ENCODE results near the gene LASP1NB.

LASP1NB gene

DNA sequence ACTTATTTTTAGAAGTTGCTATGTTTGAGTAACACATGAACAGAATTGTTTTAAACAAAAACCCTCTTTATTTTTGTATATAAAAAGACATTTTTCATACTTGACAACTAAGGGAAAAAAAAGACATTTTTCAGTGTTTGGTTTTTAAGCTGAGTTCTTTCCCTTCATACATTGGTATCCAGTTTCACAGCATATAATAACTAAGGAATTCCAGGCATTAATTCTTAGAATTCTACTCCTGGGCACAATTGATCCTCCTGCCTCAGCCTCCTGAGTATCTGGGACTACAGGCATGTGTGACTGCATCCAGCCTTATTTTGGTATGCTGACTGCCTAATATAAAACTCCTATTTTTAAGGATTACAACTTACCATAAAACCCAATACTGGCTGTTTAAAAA is 33.3 kb downstream of the LASP1NB start:
- no peak overlapping the region for H3K27ac ChIP-seq

DNA sequence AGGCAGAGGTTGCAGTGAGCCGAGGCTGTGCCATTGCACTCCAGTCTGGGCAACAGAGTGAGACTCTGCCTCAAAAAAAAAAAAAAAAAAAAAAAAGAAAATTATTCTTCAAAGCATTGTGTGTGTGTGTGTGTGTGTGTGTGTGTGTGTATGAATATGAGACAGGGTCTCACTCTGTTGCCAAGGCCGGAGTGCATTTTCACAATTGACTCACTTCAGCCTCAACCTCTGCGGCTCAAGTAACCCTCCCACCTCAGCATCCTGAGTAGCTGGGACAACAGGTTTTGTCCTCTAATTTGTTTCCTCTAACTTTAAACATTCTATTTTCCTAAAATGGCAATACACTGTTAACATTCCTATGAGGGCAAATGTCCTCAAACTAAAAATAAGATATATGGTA is 34.1 kb downstream of the LASP1NB start:
- no peak for TF ChIP-seq ZFX (IDR thresholded peaks at IDR 0.05)
- TF ChIP-seq, protein P1, sequence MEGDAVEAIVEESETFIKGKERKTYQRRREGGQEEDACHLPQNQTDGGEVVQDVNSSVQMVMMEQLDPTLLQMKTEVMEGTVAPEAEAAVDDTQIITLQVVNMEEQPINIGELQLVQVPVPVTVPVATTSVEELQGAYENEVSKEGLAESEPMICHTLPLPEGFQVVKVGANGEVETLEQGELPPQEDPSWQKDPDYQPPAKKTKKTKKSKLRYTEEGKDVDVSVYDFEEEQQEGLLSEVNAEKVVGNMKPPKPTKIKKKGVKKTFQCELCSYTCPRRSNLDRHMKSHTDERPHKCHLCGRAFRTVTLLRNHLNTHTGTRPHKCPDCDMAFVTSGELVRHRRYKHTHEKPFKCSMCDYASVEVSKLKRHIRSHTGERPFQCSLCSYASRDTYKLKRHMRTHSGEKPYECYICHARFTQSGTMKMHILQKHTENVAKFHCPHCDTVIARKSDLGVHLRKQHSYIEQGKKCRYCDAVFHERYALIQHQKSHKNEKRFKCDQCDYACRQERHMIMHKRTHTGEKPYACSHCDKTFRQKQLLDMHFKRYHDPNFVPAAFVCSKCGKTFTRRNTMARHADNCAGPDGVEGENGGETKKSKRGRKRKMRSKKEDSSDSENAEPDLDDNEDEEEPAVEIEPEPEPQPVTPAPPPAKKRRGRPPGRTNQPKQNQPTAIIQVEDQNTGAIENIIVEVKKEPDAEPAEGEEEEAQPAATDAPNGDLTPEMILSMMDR (conservative IDR thresholded peaks at IDR 0.05): no peak
- H3K27ac ChIP-seq: no peak overlapping the region

More for the DNA sequence above, 33.3 kb downstream of the LASP1NB start:
- no peak for TF ChIP-seq ZFX (IDR thresholded peaks at IDR 0.05)
- TF ChIP-seq, protein P1 (conservative IDR thresholded peaks at IDR 0.05): no peak

DNA sequence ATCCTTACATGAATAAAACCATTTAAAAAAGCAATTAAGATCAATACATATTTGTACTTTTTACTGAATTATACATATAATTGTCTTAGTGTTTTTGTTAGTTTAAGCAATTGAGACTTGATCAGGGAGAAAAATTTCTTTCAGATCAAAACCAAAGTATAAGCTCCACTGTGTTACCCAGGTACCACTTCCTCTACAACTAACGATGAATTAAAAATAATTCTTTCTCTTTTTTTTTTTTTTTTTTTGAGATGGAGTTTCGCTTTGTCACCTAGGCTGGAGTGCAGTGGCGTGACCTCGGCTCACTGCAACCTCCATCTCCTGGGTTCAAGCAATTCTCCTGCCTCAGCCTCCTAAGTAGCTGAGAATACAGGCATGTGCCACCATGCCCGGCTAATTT is 35.0 kb downstream of the LASP1NB start:
- TF ChIP-seq ZFX (IDR thresholded peaks at IDR 0.05): no peak
- TF ChIP-seq, protein P1 (conservative IDR thresholded peaks at IDR 0.05): no peak
- no peak overlapping the region for H3K27ac ChIP-seq

DNA sequence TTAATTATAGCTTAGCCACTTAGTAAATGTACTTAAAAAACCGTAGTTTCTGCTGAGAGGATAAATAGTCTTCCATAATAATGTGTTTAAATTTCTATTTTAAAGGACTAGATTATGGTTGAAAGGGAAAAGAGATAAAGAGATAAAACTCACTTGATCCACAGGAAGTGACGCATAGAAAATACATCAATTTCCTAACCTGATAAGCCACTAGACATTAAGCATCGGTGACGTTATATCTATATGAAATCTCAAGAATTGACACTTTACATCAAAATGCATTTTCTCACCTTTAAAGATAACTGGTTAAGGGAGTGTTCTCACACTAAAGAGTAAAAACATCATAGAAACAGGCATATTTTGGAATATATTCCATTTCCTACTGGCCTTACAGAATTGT is 36.0 kb downstream of the LASP1NB start:
- TF ChIP-seq, protein P1 (conservative IDR thresholded peaks at IDR 0.05): no peak
- TF ChIP-seq ZFX (IDR thresholded peaks at IDR 0.05): no peak
- H3K27ac ChIP-seq: no peak overlapping the region

DNA sequence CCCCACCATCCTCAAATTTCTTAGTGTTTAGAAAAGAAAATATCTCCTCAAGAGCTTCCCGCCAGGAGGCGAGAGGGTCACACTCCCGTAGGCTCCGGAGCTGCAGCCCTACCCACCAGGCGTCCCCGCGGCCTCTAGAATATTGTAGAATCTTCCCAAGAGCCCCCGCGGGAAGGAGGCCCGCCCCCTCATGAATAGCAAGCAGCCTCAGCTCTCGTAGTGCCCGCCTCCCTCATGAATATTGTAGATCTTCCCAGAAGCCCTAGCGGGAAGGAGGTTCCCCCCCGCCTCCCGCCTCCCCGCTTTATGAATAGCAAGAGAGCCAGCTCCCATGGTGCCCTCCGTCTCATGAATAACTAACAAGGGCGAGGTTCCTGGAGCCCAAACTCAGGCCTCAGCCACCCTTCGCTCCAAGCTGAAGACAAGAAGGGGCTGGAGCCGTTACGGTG is 41.9 kb downstream of the LASP1NB start, which contains the start of gene FBXO47:
TSS of gene FBXO47 (minus strand) at position 114 of the 449 bp plus-strand sequence. CDS start 4,378 bp downstream, outside the sequence.
- TF ChIP-seq ZFX (IDR thresholded peaks at IDR 0.05): no peak
- TF ChIP-seq, protein P1 (conservative IDR thresholded peaks at IDR 0.05): no peak
- no peak within 1 kb of the TSS for H3K27ac ChIP-seq

DNA sequence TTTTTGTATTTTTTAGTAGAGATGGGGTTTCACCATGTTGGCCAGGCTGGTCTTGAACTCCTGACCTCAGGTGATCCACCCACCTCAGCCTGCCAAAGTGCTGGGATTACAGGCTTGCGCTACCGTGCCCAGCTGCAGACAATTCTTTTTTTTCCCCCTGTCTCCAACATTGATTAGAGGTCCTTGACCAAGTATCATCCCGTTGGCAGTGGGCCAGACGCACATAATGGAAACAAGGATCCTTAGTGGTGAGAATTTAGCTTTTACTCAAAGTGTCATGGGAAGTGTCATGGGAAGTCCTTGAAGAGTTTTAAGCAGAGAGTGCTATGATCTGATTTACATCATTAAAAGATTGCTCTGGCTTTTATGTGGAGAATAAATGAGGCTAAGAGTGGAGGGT is 43.9 kb downstream of the LASP1NB start:
- TF ChIP-seq, protein P1 (conservative IDR thresholded peaks at IDR 0.05): no peak
- no peak for TF ChIP-seq ZFX (IDR thresholded peaks at IDR 0.05)
- no peak overlapping the region for H3K27ac ChIP-seq

DNA sequence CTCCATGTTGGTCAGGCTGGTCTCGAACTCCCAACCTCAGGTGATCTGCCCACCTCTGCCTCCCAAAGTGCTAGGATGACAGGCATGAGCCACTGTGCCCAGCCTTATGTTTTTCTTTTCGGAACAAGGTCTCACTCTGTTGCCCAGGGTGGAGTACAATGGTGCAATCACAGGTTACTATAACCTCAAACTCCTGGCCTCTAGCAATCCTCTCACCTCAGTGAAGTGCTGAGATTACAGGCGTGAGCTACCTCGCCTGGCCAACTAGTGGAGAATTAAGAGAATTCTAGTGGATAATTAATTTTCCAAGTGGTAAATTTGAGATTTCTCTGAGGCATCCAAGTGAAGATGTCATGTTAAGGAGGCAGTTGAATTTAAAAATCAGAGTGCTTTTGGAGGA is 44.7 kb downstream of the LASP1NB start:
- TF ChIP-seq, protein P1 (conservative IDR thresholded peaks at IDR 0.05): no peak
- TF ChIP-seq ZFX (IDR thresholded peaks at IDR 0.05): no peak
- H3K27ac ChIP-seq: no peak overlapping the region
